ENCODE results near the gene NCKAP1. TPM values are rescaled to one million over a fixed set of nuclear protein-coding genes. Genes with fewer than 3 reads are reported as not detected.

Gene NCKAP1
- total RNA-seq, 4 donors from 2014 or later: 185 to 345 (median 292) TPM

DNA sequence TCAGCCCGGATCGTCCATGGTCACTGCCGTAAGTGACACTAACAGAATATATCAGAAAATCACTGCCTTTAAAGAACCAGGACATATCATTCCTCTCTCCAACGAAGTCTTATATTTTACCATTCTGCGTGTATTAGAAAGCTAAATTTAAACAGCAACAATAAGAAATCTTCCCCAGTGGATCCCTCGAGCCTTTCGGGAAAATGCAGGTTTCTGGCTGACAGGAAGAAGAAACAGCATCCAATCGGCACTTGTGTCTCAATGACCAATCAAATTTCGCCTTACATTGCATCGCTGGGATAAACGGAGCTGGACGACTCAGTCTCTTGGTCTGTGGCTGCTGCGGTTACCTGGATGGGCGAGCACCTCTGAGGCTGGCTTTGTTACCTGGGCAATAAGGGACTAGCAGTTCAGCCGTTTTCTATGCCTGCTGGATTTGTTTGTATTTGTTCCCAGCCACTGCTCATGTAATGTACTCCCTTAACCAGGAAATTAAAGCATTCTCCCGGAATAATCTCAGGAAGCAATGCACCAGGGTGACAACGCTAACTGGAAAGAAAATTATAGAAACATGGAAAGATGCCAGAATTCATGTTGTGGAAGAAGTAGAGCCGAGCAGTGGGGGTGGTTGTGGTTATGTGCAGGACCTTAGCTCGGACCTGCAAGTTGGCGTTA, 40.3 kb upstream of the NCKAP1 start, which contains the start of gene DUSP19:
Gene DUSP19 (plus strand): TSS at position 284 of the 675 bp plus-strand sequence. CDS start 187 bp downstream, at position 471.
- Histone ChIP-seq H3K36me3 (no peaks in the 10 kb centered on the region), H3K27me3 (no peaks in the 10 kb centered on the region), H3K9me3 (no peaks in the 10 kb centered on the region), H3K4me1 (peaks cover 0 to 29% (median 4%) of the 10 kb centered on the region in 3 donors), H3K4me3 (peak within 1 kb of the TSS; percentile 74 to 100), H3K27ac (peak within 1 kb of the TSS; percentile 82 to 97 (median 90))
- ATAC-seq: peak; percentile 94
- WGBS, 2 donors (ENCODE audit: low coverage in 1 of 2): 0% methylated on average over 11 to 18 of the region's 20 CpGs
- TF ChIP-seq POLR2AphosphoS5 (IDR thresholded peaks at IDR 0.05) (peak; percentile 83), POLR2A (IDR thresholded peaks at IDR 0.05) (peak; percentile 51 to 68), EP300 (IDR thresholded peaks at IDR 0.05) (no peak)

GRCh38 chr2:183078163-183078463, 39.9 kb upstream of the NCKAP1 start:
- TF ChIP-seq EP300 (IDR thresholded peaks at IDR 0.05): no peak
- TF ChIP-seq, protein P1, sequence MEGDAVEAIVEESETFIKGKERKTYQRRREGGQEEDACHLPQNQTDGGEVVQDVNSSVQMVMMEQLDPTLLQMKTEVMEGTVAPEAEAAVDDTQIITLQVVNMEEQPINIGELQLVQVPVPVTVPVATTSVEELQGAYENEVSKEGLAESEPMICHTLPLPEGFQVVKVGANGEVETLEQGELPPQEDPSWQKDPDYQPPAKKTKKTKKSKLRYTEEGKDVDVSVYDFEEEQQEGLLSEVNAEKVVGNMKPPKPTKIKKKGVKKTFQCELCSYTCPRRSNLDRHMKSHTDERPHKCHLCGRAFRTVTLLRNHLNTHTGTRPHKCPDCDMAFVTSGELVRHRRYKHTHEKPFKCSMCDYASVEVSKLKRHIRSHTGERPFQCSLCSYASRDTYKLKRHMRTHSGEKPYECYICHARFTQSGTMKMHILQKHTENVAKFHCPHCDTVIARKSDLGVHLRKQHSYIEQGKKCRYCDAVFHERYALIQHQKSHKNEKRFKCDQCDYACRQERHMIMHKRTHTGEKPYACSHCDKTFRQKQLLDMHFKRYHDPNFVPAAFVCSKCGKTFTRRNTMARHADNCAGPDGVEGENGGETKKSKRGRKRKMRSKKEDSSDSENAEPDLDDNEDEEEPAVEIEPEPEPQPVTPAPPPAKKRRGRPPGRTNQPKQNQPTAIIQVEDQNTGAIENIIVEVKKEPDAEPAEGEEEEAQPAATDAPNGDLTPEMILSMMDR (IDR thresholded peaks at IDR 0.05): no peak
- no peak for TF ChIP-seq POLR2A (IDR thresholded peaks at IDR 0.05)
- TF ChIP-seq POLR2AphosphoS5 (IDR thresholded peaks at IDR 0.05): no peak
- peak overlapping the region; percentile 82 to 97 (median 90) for H3K27ac ChIP-seq
- no peaks in the 10 kb centered on the region for H3K36me3 ChIP-seq
- H3K27me3 ChIP-seq: no peaks in the 10 kb centered on the region
- 2 to 3% methylated on average over 6 to 8 of the region's 8 CpGs for WGBS, 2 donors (ENCODE audit: low coverage in 1 of 2)
- no peak for ATAC-seq
- H3K4me3 ChIP-seq: peak overlapping the region; percentile 74 to 100
- H3K9me3 ChIP-seq: no peaks in the 10 kb centered on the region
- H3K4me1 ChIP-seq: peaks cover 0 to 29% (median 4%) of the 10 kb centered on the region in 3 donors

DNA sequence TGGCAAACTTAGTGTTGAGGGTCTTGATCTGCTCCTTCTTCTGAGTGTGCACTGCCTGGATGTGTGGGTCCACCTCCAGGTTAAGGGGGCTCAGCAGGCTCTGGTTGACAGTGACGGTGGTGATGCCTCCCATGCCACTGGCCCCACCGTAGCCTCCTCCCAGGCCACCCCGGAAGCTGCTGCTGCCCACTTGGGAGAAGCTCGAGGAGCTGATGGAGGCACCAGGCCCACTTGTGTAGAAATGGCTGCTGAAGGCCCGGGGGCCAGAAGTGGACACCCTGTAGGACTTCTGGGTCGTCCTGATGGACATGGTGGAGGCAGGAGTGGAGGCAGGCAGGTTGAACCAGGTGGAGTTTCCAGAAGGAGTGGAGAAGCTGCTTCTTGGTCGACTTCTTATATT, 33.9 kb upstream of the NCKAP1 start:
- no peaks in the 10 kb centered on the region for H3K9me3 ChIP-seq
- TF ChIP-seq, protein P1 (IDR thresholded peaks at IDR 0.05): no peak
- TF ChIP-seq POLR2AphosphoS5 (IDR thresholded peaks at IDR 0.05): no peak
- TF ChIP-seq EP300 (IDR thresholded peaks at IDR 0.05): no peak
- TF ChIP-seq POLR2A (IDR thresholded peaks at IDR 0.05): no peak
- no peak overlapping the region for H3K4me3 ChIP-seq
- H3K27ac ChIP-seq: no peak overlapping the region
- H3K27me3 ChIP-seq: no peaks in the 10 kb centered on the region
- no peaks in the 10 kb centered on the region for H3K36me3 ChIP-seq
- 60 to 100% methylated on average over 1 to 2 of the region's 7 CpGs for WGBS, 2 donors (ENCODE audit: low coverage in 1 of 2)
- no peaks in the 10 kb centered on the region for H3K4me1 ChIP-seq
- ATAC-seq: no peak

DNA sequence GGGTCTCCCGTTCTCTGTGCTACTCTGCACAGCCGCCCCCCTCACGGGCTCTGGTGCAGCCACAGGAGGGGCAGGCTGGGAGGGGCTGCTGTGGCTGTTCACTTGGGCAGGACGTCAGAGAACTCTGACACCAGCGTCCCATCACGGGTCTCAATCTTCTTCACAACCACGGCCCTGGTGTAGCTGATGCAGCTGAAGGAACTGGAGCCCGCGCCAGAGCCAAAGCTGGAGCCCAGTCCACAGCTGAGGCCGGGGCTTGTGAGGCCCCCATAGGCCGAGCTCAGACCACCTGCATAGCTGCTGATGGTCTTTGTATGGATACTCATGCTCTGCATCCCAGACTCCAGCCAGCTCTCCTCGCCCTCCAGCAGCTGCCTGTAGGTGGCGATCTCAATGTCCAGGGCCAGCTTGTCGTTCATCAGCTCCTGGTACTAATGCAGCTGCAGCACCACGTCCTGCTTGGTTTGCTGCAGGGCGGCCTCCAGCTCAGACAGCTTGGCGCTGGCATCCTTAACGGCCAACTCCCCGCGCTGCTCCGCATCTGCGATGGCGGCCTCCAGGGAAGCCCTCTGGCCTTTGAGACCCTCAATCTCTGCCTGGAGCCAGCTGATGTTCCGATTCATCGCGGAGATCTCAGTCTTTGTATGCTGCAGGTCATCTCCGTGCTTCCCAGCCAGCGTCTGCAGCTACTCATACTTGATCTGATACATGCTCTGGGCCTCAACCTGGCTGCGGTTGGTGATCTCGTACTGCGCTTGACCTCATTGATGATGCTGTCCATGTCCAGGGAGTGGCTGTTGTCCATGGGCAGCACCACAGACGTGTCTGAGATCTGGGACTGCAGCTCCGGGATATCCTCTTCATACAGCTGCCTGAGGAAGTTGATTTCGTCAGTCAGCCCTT, 32.9 kb upstream of the NCKAP1 start:
- no peak for ATAC-seq
- 68 to 96% methylated on average over 5 to 12 of the region's 34 CpGs for WGBS, 2 donors (ENCODE audit: low coverage in 1 of 2)
- H3K4me3 ChIP-seq: no peak overlapping the region
- H3K9me3 ChIP-seq: no peaks in the 10 kb centered on the region
- no peaks in the 10 kb centered on the region for H3K36me3 ChIP-seq
- H3K4me1 ChIP-seq: no peaks in the 10 kb centered on the region
- no peak overlapping the region for H3K27ac ChIP-seq
- TF ChIP-seq POLR2A (IDR thresholded peaks at IDR 0.05): no peak
- TF ChIP-seq, protein P1 (IDR thresholded peaks at IDR 0.05): peak in 1 of 4 experiments; percentile 39
- no peaks in the 10 kb centered on the region for H3K27me3 ChIP-seq

GRCh38 chr2:183069174-183069573, 30.9 kb upstream of the NCKAP1 start:
- H3K4me1 ChIP-seq: no peaks in the 10 kb centered on the region
- H3K27ac ChIP-seq: no peak overlapping the region
- H3K9me3 ChIP-seq: no peaks in the 10 kb centered on the region
- TF ChIP-seq EP300 (IDR thresholded peaks at IDR 0.05): no peak
- WGBS, 2 donors (ENCODE audit: low coverage in 1 of 2): no CpG with 5 or more reads among the region's 2 CpGs
- H3K27me3 ChIP-seq: no peaks in the 10 kb centered on the region
- H3K4me3 ChIP-seq: no peak overlapping the region
- ATAC-seq: no peak
- no peaks in the 10 kb centered on the region for H3K36me3 ChIP-seq

Measured in gastroesophageal sphincter (tissue), 4 donors.